HepG2 (cell line): ENCODE results near the gene PHACTR3. TPM values are rescaled to one million over a fixed set of nuclear protein-coding genes. Genes with fewer than 3 reads are reported as not detected.

Source experiments
- ATAC-seq: fragments of 200-7000 bp; cut with Tn5 transposase; 3 replicates; pipeline ENCODE4 v1.9.1; 2020; ENCODE audit warnings: mild to moderate bottlenecking, moderate library complexity
- BruUV-seq: library from RNA; stranded (reverse); fragments of 400-500 nt; replicated peaks from 2 replicates; lab custom pipeline; 2021; lab: Mats Ljungman, UMichigan
- CTCF ChIA-PET: fragments of 300-600 bp; formaldehyde crosslinking; extraction: SDS; loops from one replicate; lab custom pipeline; 2021; ENCODE audit warnings: low total read pairs, inconsistent platforms, low intra/inter-chr PET ratio; lab: Yijun Ruan, JAX
- POLR2A ChIA-PET: fragments of 350-600 bp; sonication (Branson Sonifier 250); formaldehyde crosslinking; loops from one replicate; lab custom pipeline; 2020; ENCODE audit warnings: antibody characterized with exemption, inconsistent platforms; lab: Yijun Ruan, JAX
- DNase-seq: peaks from one replicate; pipeline ENCODE4 v3.0.0-alpha.2; 2015; ENCODE audit warnings: low spot score
- FAIRE-seq: peaks from 3 replicates; lab custom pipeline; 2011; peaks lifted over from hg19 to GRCh38; lab: Jason Lieb, UNC
- H2AFZ ChIP-seq: one replicate; pipeline ENCODE4 v1.6.1; 2011; ENCODE audit warnings: low read length, inconsistent platforms
- H3K27ac ChIP-seq: fragments of 300-600 bp; 3 replicates; pipeline ENCODE4 v1.8.0; 2011; ENCODE audit warnings: mixed run types, mild to moderate bottlenecking, mixed read lengths, low read length, inconsistent platforms; ENCODE audit not compliant: insufficient read depth; ENCODE audit errors: extremely low read length
- H3K27me3 ChIP-seq, 2 experiments: fragments of 200-600 bp in 1 of 2; 2 replicates in 1 of 2; 3 replicates in 1 of 2; pipeline versions ENCODE4 v1.6.0 to v1.8.0; 2011; ENCODE audit warnings: low read length in 2 of 2, mild to moderate bottlenecking in 2 of 2, moderate library complexity in 2 of 2, inconsistent platforms in 1 of 2; ENCODE audit not compliant: insufficient read depth in 2 of 2, control insufficient read depth in 1 of 2
- H3K36me3 ChIP-seq, 2 experiments: fragments of 200-600 bp in 1 of 2; replicated peaks in 1 of 2; 2 replicates in 1 of 2; 3 replicates in 1 of 2; pipeline versions ENCODE4 v1.5.1 to v1.8.0; 2011; ENCODE audit warnings: low read length in 2 of 2, inconsistent platforms in 1 of 2; ENCODE audit not compliant: insufficient read depth in 2 of 2, control insufficient read depth in 1 of 2
- H3K4me1 ChIP-seq: 2 replicates; pipeline ENCODE4 v1.5.1; 2012; ENCODE audit warnings: low read length, inconsistent platforms; ENCODE audit not compliant: insufficient read depth
- H3K4me2 ChIP-seq: 2 replicates; pipeline ENCODE4 v1.6.0; 2011; ENCODE audit warnings: low read depth, low read length, inconsistent platforms
- H3K4me3 ChIP-seq, 3 experiments: fragments of 200-600 bp in 1 of 3; sonication (generic), shearing (Covaris generic) in 1 of 3; replicated peaks in 1 of 3; 2 replicates each; pipeline ENCODE4 v1.5.1; 2011 to 2016; ENCODE audit warnings: low read length in 3 of 3, inconsistent platforms in 2 of 3, low read depth in 2 of 3, mild to moderate bottlenecking in 2 of 3, control low read depth in 1 of 3, mixed read lengths in 1 of 3; ENCODE audit not compliant: insufficient read depth in 1 of 3
- H3K79me2 ChIP-seq: one replicate; pipeline ENCODE4 v1.6.1; 2011; ENCODE audit warnings: low read length, inconsistent platforms; ENCODE audit not compliant: insufficient read depth
- H3K9ac ChIP-seq: 2 replicates; pipeline ENCODE4 v1.6.0; 2011; ENCODE audit warnings: mild to moderate bottlenecking, low read depth, low read length, inconsistent platforms; ENCODE audit not compliant: insufficient read depth
- H3K9me3 ChIP-seq: 2 replicates; pipeline ENCODE4 v1.5.1; 2012; ENCODE audit warnings: mild to moderate bottlenecking, low read length
- H4K20me1 ChIP-seq: 2 replicates; pipeline ENCODE4 v1.6.0; 2011; ENCODE audit warnings: inconsistent platforms, mild to moderate bottlenecking, low read length, moderate library complexity; ENCODE audit not compliant: insufficient read depth
- MAFF ChIP-seq: IDR thresholded peaks from 2 replicates; pipeline ENCODE4 v1.6.1; 2011; ENCODE audit warnings: low read depth, low read length, improper control_type of control experiment
- MED1 ChIP-seq: sonication (generic); formaldehyde crosslinking; IDR thresholded peaks from 2 replicates; pipeline ENCODE4 v1.4.0; 2020; ENCODE audit warnings: missing genetic modification reagents
- PHF8 ChIP-seq: sonication (generic); formaldehyde crosslinking; IDR thresholded peaks from 2 replicates; pipeline ENCODE4 v1.5.0; 2020; ENCODE audit warnings: missing genetic modification reagents
- RCOR2 ChIP-seq: IDR thresholded peaks from 2 replicates; pipeline ENCODE4 v1.6.1; 2016; ENCODE audit warnings: missing biosample characterization, missing genetic modification reagents
- RXRB ChIP-seq: IDR thresholded peaks from 2 replicates; pipeline ENCODE4 v1.6.1; 2016; ENCODE audit warnings: borderline replicate concordance, missing genetic modification reagents, missing compliant biosample characterization
- SSRP1 ChIP-seq: IDR thresholded peaks from 2 replicates; pipeline ENCODE4 v1.6.1; 2016; ENCODE audit warnings: control low read depth
- ZNF34 ChIP-seq: sonication (generic); formaldehyde crosslinking; IDR thresholded peaks from 2 replicates; pipeline ENCODE4 v1.4.0; 2020; ENCODE audit warnings: mild to moderate bottlenecking, missing genetic modification reagents, borderline replicate concordance
- ZNF879 ChIP-seq: sonication (generic); formaldehyde crosslinking; IDR thresholded peaks from 2 replicates; pipeline ENCODE4 v1.8.1; 2023; ENCODE audit warnings: missing genetic modification reagents
- WGBS: methylation state at CpG from one replicate; pipeline ENCODE4 v1.1.6; 2017; ENCODE audit warnings: low lambda C conversion rate; 5-methylcytosine and 5-hydroxymethylcytosine counted together
- in situ Hi-C: cut with HindIII; loops from 2 replicates; pipeline ENCODE4 v1.10.0; 2017; ENCODE audit warnings: low pct_unique_long_range_greater_than_20kb; ENCODE audit not compliant: extremely low pct_ligation_motif_present
- intact Hi-C: fragments of 100-400 bp; cut with micrococcal nuclease; formaldehyde crosslinking; loops from one replicate; pipeline ENCODE4 v1.10.0; 2022; ENCODE audit not compliant: unreplicated experiment
- polyA plus RNA-seq, 8 experiments: library from polyadenylated mRNA; depleted of rRNA in 3 of 8; stranded (reverse) in 7 of 8; unstranded in 1 of 8; fragments of >200 nt; fragmentation: Illumina TruSeq in 4 of 8; extraction: Trizol in 4 of 8; gene quantifications; 2 replicates each; pipeline versions ENCODE4 v1.2.1 to v1.2.3, GENCODE V29; 2011 to 2016; ENCODE audit warnings: low read depth in 4 of 8, missing spikeins in 1 of 8, mixed read lengths in 1 of 8; ENCODE audit not compliant: insufficient read depth in 1 of 8
- total RNA-seq, 5 experiments: library from RNA; depleted of rRNA; stranded (reverse); fragments of >200 nt; fragmentation: Illumina TruSeq; extraction: Trizol; gene quantifications; 2 replicates each; pipeline ENCODE4 v1.2.3, GENCODE V29; 2016; ENCODE audit warnings: low read depth in 1 of 5
- TF ChIP-seq, protein P1 (sequence below): sonication (generic); formaldehyde crosslinking; IDR thresholded peaks from 2 replicates; pipeline ENCODE4 v1.4.0; 2020; ENCODE audit warnings: missing genetic modification reagents, low read depth, mild to moderate bottlenecking, borderline replicate concordance
- TF ChIP-seq, protein P2 (sequence below): sonication (generic); formaldehyde crosslinking; IDR thresholded peaks from 2 replicates; pipeline ENCODE4 v1.5.0; 2020; ENCODE audit warnings: mild to moderate bottlenecking, missing genetic modification reagents

The PHACTR3 gene
- total and polyA plus RNA-seq, 2 of the 13 experiments (the other 11 are each of a cell fraction or from before 2014, with no cell fraction given) = not detected

DNA sequence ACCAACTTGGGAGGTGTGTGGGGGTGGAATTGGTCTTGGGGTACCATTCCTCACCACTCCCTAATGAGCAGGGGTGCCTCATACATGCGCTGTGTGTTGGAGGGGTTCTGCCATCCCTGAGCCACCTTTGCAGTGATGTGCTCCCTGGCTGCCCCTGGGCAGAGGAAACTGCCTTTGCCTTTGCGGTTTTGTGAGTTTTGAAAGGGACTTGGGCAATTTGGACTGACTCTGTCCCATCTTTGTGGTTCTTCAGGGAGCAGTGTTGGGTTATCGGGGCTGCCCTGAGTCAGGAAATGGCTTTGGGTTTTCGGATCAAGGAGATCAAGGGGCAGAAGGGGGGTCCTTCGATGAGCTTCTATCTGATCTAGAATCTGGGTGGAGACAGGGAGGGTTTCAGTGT, 3.9 kb upstream of the PHACTR3 start:
- intact Hi-C loops = no loop called here

More for the DNA sequence above, 3.9 kb upstream of the PHACTR3 start:
- peaks cover 3 to 30% of the 10 kb centered on the region in 2 experiments; a peak in 4 of 5 replicates for H3K27me3 ChIP-seq
- no peak for DNase-seq
- BruUV-seq = no TSS peak
- no peak overlapping the region for H2AFZ ChIP-seq
- ChIA-PET CTCF (interaction anchor here (2.8 kb wide), 1 partner anchor 151 kb away, joined by 7 read pairs; no protein-coding TSS in a partner anchor), POLR2A (no interaction called here)
- WGBS = 3% methylated on average over 5 of the region's 5 CpGs
- no peak overlapping the region for H3K27ac ChIP-seq
- H3K4me2 ChIP-seq = no peak overlapping the region
- ATAC-seq = no peak
- no peak overlapping the region for H3K9ac ChIP-seq
- no peaks in the 10 kb centered on the region for H3K79me2 ChIP-seq
- TF ChIP-seq RCOR2 (CRISPR knock-in tag) (no peak), SSRP1 (CRISPR knock-in tag) (no peak), ZNF34 (CRISPR knock-in tag) (no peak), ZNF879 (CRISPR knock-in tag) (no peak), RXRB (CRISPR knock-in tag) (no peak), PHF8 (CRISPR knock-in tag) (no peak), MAFF (no peak), MED1 (CRISPR knock-in tag) (no peak)
- TF ChIP-seq, protein P1, sequence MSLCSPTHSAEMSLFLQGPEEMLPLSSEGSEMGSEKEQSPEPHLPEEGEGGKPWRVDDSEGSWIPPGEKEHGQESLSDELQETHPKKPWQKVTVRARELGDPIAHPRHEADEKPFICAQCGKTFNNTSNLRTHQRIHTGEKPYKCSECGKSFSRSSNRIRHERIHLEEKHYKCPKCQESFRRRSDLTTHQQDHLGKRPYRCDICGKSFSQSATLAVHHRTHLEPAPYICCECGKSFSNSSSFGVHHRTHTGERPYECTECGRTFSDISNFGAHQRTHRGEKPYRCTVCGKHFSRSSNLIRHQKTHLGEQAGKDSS (CRISPR knock-in tag) = no peak
- TF ChIP-seq, protein P2, sequence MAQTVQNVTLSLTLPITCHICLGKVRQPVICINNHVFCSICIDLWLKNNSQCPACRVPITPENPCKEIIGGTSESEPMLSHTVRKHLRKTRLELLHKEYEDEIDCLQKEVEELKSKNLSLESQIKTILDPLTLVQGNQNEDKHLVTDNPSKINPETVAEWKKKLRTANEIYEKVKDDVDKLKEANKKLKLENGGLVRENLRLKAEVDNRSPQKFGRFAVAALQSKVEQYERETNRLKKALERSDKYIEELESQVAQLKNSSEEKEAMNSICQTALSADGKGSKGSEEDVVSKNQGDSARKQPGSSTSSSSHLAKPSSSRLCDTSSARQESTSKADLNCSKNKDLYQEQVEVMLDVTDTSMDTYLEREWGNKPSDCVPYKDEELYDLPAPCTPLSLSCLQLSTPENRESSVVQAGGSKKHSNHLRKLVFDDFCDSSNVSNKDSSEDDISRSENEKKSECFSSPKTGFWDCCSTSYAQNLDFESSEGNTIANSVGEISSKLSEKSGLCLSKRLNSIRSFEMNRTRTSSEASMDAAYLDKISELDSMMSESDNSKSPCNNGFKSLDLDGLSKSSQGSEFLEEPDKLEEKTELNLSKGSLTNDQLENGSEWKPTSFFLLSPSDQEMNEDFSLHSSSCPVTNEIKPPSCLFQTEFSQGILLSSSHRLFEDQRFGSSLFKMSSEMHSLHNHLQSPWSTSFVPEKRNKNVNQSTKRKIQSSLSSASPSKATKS (CRISPR knock-in tag) = no peak
- peaks cover 2% of the 10 kb centered on the region; the same call in 1 of the 2 replicates for H4K20me1 ChIP-seq
- H3K9me3 ChIP-seq = no peaks in the 10 kb centered on the region
- H3K36me3 ChIP-seq = no peaks in the 10 kb centered on the region
- no peak overlapping the region for H3K4me3 ChIP-seq
- peaks cover 5% of the 10 kb centered on the region for H3K4me1 ChIP-seq
- no peak for FAIRE-seq
- in situ Hi-C loops = no loop called here
